GM12878 (cell line): ENCODE measurements around the gene LCE1D. TPM values are rescaled to one million over a fixed set of nuclear protein-coding genes. Genes with fewer than 3 reads are reported as not detected.

Source experiments
- ATAC-seq: fragments of 200-7000 bp; cut with Tn5 transposase; 3 replicates; pipeline ENCODE4 v1.9.1; 2020; ENCODE audit warnings: mild to moderate bottlenecking, moderate library complexity
- BruUV-seq: library from RNA; stranded (reverse); fragments of 400-500 nt; replicated peaks from 2 replicates; lab custom pipeline; 2021; lab: Mats Ljungman, UMichigan
- CTCF ChIA-PET: fragments of 300-600 bp; sonication (Branson Sonifier 250); formaldehyde crosslinking; extraction: SDS; loops from one replicate; lab custom pipeline; 2021; ENCODE audit warnings: inconsistent platforms; lab: Yijun Ruan, JAX
- POLR2A ChIA-PET: fragments of 350-600 bp; formaldehyde crosslinking; extraction: SDS; loops from one replicate; lab custom pipeline; 2021; ENCODE audit warnings: inconsistent platforms; lab: Charles Lee
- RAD21 ChIA-PET: fragments of 300-600 bp; sonication (Branson Sonifier 250); formaldehyde crosslinking; loops from one replicate; lab custom pipeline; 2023; ENCODE audit warnings: antibody characterized with exemption; ENCODE audit not compliant: unreplicated experiment; lab: Charles Lee
- SMC1A ChIA-PET: fragments of 300-600 bp; sonication (Branson Sonifier 250); formaldehyde crosslinking; loops from one replicate; lab custom pipeline; 2023; ENCODE audit not compliant: unreplicated experiment, uncharacterized antibody; lab: Charles Lee
- DNase-seq: peaks from one replicate; pipeline ENCODE4 v3.0.0-alpha.2; 2011; ENCODE audit warnings: low read depth, low spot score
- FAIRE-seq: peaks from 3 replicates; lab custom pipeline; 2011; peaks lifted over from hg19 to GRCh38; lab: Jason Lieb, UNC
- H2AFZ ChIP-seq: 2 replicates; pipeline ENCODE4 v1.6.0; 2011; ENCODE audit warnings: low read depth, low read length, control low read depth; ENCODE audit not compliant: control insufficient read depth
- H3K27ac ChIP-seq: 2 replicates; pipeline ENCODE4 v1.5.1; 2011; ENCODE audit warnings: control low read depth; ENCODE audit not compliant: control insufficient read depth, insufficient read depth
- H3K27me3 ChIP-seq, 2 experiments: replicated peaks in 1 of 2; 2 replicates each; pipeline versions ENCODE4 v1.6.0 to v1.6.1; 2011; ENCODE audit warnings: low read length in 1 of 2; ENCODE audit not compliant: control insufficient read depth in 2 of 2, insufficient read depth in 2 of 2
- H3K36me3 ChIP-seq, 2 experiments: 2 replicates each; pipeline ENCODE4 v1.5.1; 2011; ENCODE audit warnings: low read length in 1 of 2; ENCODE audit not compliant: control insufficient read depth in 2 of 2, insufficient read depth in 2 of 2
- H3K4me1 ChIP-seq: 2 replicates; pipeline ENCODE4 v1.6.1; 2011; ENCODE audit warnings: mild to moderate bottlenecking, low read length, moderate library complexity, mixed read lengths; ENCODE audit not compliant: control insufficient read depth, insufficient read depth
- H3K4me2 ChIP-seq: 2 replicates; pipeline ENCODE4 v1.6.0; 2011; ENCODE audit warnings: control low read depth; ENCODE audit not compliant: control insufficient read depth, insufficient read depth
- H3K4me3 ChIP-seq: fragments of 200-600 bp; sonication (generic); 2 replicates; pipeline ENCODE4 v1.5.1; 2016
- H3K79me2 ChIP-seq: 2 replicates; pipeline ENCODE4 v1.6.0; 2011; ENCODE audit warnings: low read length; ENCODE audit not compliant: control insufficient read depth, insufficient read depth
- H3K9ac ChIP-seq: 2 replicates; pipeline ENCODE4 v1.8.0; 2011; ENCODE audit warnings: low read length, control low read depth, mixed read lengths; ENCODE audit not compliant: control insufficient read depth, insufficient read depth
- H3K9me3 ChIP-seq: replicated peaks from 3 replicates; pipeline ENCODE4 v1.5.1; 2011; ENCODE audit warnings: mild to moderate bottlenecking, low read length; ENCODE audit not compliant: control insufficient read depth, insufficient read depth
- H4K20me1 ChIP-seq: 2 replicates; pipeline ENCODE4 v1.6.0; 2011; ENCODE audit not compliant: control insufficient read depth, insufficient read depth
- CEBPB ChIP-seq, 2 experiments: fragments of 150-350 bp in 1 of 2; IDR thresholded peaks; 2 replicates each; pipeline ENCODE4 v1.6.1; 2012 to 2014; ENCODE audit warnings: low read depth in 2 of 2, low read length in 2 of 2, borderline replicate concordance in 1 of 2, inconsistent platforms in 1 of 2
- CHD1 ChIP-seq: IDR thresholded peaks from 2 replicates; pipeline ENCODE4 v1.6.1; 2012; ENCODE audit warnings: low read depth, low read length, improper control_type of control experiment
- CREB1 ChIP-seq: IDR thresholded peaks from 2 replicates; pipeline ENCODE4 v1.6.1; 2012; ENCODE audit warnings: low read depth, mild to moderate bottlenecking, inconsistent platforms
- CREM ChIP-seq: IDR thresholded peaks from 2 replicates; pipeline ENCODE4 v1.6.1; 2014; ENCODE audit warnings: antibody characterized with exemption, low read depth
- FOS ChIP-seq: IDR thresholded peaks from 3 replicates; pipeline ENCODE4 v1.6.1; 2011; ENCODE audit warnings: borderline replicate concordance; ENCODE audit not compliant: insufficient read length; ENCODE audit errors: extremely low read depth
- HDAC2 ChIP-seq: fragments of 200-600 bp; sonication (generic); IDR thresholded peaks from 2 replicates; pipeline ENCODE4 v1.6.1; 2017
- IKZF2 ChIP-seq, 2 experiments: fragments of 450-650 bp; IDR thresholded peaks; 2 replicates each; pipeline ENCODE4 v1.6.1; 2017; ENCODE audit warnings: mild to moderate bottlenecking in 2 of 2, moderate library complexity in 2 of 2
- MYC ChIP-seq: IDR thresholded peaks from 2 replicates; pipeline ENCODE4 v1.6.1; 2011; ENCODE audit warnings: mild to moderate bottlenecking, low read length, moderate library complexity, inconsistent platforms; ENCODE audit not compliant: insufficient read depth, insufficient replicate concordance, insufficient read length, severe bottlenecking
- SMAD5 ChIP-seq: IDR thresholded peaks from 2 replicates; pipeline ENCODE4 v1.6.1; 2016; ENCODE audit warnings: antibody characterized with exemption, low read depth
- STAT1 ChIP-seq: fragments of 450-650 bp; conservative IDR thresholded peaks from 2 replicates; pipeline ENCODE4 v1.6.1; 2014; ENCODE audit warnings: antibody characterized with exemption, mild to moderate bottlenecking
- WGBS: methylation state at CpG from one replicate; pipeline ENCODE4 v1.1.6; 2016; ENCODE audit warnings: low lambda C conversion rate; ENCODE audit not compliant: insufficient replicate concordance, insufficient coverage; ENCODE audit errors: missing lambda C conversion rate; 5-methylcytosine and 5-hydroxymethylcytosine counted together
- in situ Hi-C: fragments of 300-500 bp; cut with MboI; formaldehyde crosslinking; loops from 9 replicates; pipeline ENCODE4 v1.14.3; 2018; ENCODE audit warnings: mixed read lengths
- intact Hi-C: fragments of 100-400 bp; cut with micrococcal nuclease; formaldehyde crosslinking; loops from one replicate; pipeline ENCODE4 v1.14.2; 2022; ENCODE audit not compliant: unreplicated experiment
- polyA plus RNA-seq, 11 experiments: library from polyadenylated mRNA; depleted of rRNA in 4 of 11; unstranded in 6 of 11; stranded (reverse) in 5 of 11; fragments of >200 nt; fragmentation: Nextera tagmentation in 4 of 11; fragmentation: Illumina TruSeq in 1 of 11; extraction: Ambion mirVana in 4 of 11; extraction: Trizol in 1 of 11; gene quantifications; 1 replicate in 1 of 11; 2 replicates in 10 of 11; pipeline versions ENCODE4 v1.2.1 to v1.2.3, GENCODE V29; 2011 to 2016; ENCODE audit warnings: inconsistent platforms in 2 of 11, missing spikeins in 2 of 11, low read depth in 1 of 11
- total RNA-seq, 4 experiments: library from RNA; depleted of rRNA in 3 of 4; stranded (reverse); fragments of >200 nt in 3 of 4; fragmentation: Illumina TruSeq in 1 of 4; extraction: Trizol in 1 of 4; gene quantifications; 2 replicates each; pipeline versions ENCODE4 v1.2.1 to v1.2.3, GENCODE V29; 2013 to 2021
- TF ChIP-seq, protein P1 (sequence below): fragments of 150-350 bp; IDR thresholded peaks from 2 replicates; pipeline ENCODE4 v1.6.1; 2014; ENCODE audit warnings: mild to moderate bottlenecking, low read depth, low read length
- TF ChIP-seq, protein P2 (sequence below), 3 experiments: IDR thresholded peaks in 2 of 3; conservative IDR thresholded peaks in 1 of 3; 2 replicates each; pipeline ENCODE4 v1.5.1; 2011; ENCODE audit warnings: low read depth in 3 of 3, low read length in 3 of 3, mild to moderate bottlenecking in 3 of 3, control low read depth in 2 of 3, moderate library complexity in 2 of 3, inconsistent platforms in 1 of 3, mixed read lengths in 1 of 3; ENCODE audit not compliant: control insufficient read depth in 2 of 3, insufficient read depth in 1 of 3; ENCODE audit errors: extremely low read depth in 1 of 3

Gene LCE1D
- total and polyA plus RNA-seq, 10 of the 15 experiments (the other 5 are each of a cell fraction or from before 2014, with no cell fraction given), result not detected

DNA sequence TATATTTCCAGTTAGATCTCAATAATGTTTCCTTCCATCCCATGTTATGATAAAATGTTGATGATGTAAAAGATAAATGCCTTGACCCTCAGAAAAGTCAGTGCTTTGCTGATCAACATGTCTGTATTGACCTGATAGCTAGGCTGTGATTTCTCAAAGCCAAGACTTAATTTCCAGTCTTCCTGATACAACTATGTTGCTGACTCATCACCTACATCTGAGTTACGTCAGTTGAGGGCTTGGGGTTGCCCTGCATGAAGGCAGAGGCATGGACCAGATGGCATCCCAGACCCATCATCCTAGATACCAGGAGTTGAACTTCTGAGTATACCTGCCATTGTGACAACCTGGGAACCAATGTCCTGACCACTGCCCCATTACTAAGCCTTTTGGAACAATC lies 4.8 kb downstream of the LCE1D start:
- Histone ChIP-seq H3K4me2 (no peak overlapping the region), H3K79me2 (no peaks in the 10 kb centered on the region), H3K36me3 (no peaks in the 10 kb centered on the region), H2AFZ (no peak overlapping the region), H3K9ac (no peak overlapping the region), H3K4me1 (no peaks in the 10 kb centered on the region), H3K27me3 (no peaks in the 10 kb centered on the region), H4K20me1 (no peaks in the 10 kb centered on the region), H3K27ac (no peak overlapping the region), H3K4me3 (no peak overlapping the region), H3K9me3 (no peaks in the 10 kb centered on the region)
- BruUV-seq, result no TSS peak
- DNase-seq, result no peak
- intact Hi-C loops, result no loop called here
- POLR2A ChIA-PET, result no interaction called here
- RAD21 ChIA-PET, result interaction anchor here (1.1 kb wide), 1 partner anchor 14 kb away, joined by 3 read pairs; no protein-coding TSS in a partner anchor
- WGBS, result 0% methylated on average over 1 of the region's 1 CpG
- SMC1A ChIA-PET, result no interaction called here
- in situ Hi-C loops, result no loop called here
- TF ChIP-seq FOS, result no peak
- no peak for TF ChIP-seq IKZF2 (IDR thresholded peaks at IDR 0.05)
- TF ChIP-seq HDAC2, result no peak
- no peak for TF ChIP-seq SMAD5
- TF ChIP-seq, protein P1, sequence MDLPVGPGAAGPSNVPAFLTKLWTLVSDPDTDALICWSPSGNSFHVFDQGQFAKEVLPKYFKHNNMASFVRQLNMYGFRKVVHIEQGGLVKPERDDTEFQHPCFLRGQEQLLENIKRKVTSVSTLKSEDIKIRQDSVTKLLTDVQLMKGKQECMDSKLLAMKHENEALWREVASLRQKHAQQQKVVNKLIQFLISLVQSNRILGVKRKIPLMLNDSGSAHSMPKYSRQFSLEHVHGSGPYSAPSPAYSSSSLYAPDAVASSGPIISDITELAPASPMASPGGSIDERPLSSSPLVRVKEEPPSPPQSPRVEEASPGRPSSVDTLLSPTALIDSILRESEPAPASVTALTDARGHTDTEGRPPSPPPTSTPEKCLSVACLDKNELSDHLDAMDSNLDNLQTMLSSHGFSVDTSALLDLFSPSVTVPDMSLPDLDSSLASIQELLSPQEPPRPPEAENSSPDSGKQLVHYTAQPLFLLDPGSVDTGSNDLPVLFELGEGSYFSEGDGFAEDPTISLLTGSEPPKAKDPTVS, result no peak
- no peak for TF ChIP-seq MYC
- no peak for TF ChIP-seq CHD1
- no peak for TF ChIP-seq CREM
- no peak for TF ChIP-seq STAT1
- no peak for TF ChIP-seq CEBPB (IDR thresholded peaks at IDR 0.05; ENCODE audit: borderline replicate concordance in 1 of 2, low read depth in 2 of 2, low read length in 2 of 2)
- no peak for TF ChIP-seq CREB1
- TF ChIP-seq, protein P2, sequence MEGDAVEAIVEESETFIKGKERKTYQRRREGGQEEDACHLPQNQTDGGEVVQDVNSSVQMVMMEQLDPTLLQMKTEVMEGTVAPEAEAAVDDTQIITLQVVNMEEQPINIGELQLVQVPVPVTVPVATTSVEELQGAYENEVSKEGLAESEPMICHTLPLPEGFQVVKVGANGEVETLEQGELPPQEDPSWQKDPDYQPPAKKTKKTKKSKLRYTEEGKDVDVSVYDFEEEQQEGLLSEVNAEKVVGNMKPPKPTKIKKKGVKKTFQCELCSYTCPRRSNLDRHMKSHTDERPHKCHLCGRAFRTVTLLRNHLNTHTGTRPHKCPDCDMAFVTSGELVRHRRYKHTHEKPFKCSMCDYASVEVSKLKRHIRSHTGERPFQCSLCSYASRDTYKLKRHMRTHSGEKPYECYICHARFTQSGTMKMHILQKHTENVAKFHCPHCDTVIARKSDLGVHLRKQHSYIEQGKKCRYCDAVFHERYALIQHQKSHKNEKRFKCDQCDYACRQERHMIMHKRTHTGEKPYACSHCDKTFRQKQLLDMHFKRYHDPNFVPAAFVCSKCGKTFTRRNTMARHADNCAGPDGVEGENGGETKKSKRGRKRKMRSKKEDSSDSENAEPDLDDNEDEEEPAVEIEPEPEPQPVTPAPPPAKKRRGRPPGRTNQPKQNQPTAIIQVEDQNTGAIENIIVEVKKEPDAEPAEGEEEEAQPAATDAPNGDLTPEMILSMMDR (IDR thresholded peaks at IDR 0.05 in 2 of 3, conservative IDR thresholded peaks at IDR 0.05 in 1 of 3; ENCODE audit: control insufficient read depth in 2 of 3, extremely low read depth in 1 of 3, insufficient read depth in 1 of 3, low read depth in 3 of 3, low read length in 3 of 3), result no peak
- CTCF ChIA-PET, result interaction anchor here (0.9 kb wide), 1 partner anchor 69 kb away, joined by 3 read pairs; no protein-coding TSS in a partner anchor
- no peak for ATAC-seq
- FAIRE-seq, result no peak
